OCI-LY7 (cell line): ENCODE results near the gene HUS1.

Source experiments
- EZH2phosphoT487 ChIP-seq: fragments of 200-600 bp; sonication (generic); IDR thresholded peaks from 2 replicates; pipeline ENCODE4 v1.6.1; 2018; ENCODE audit warnings: low read depth, borderline replicate concordance, mild to moderate bottlenecking, mixed run types, antibody characterized with exemption, low read length, moderate library complexity, mixed read lengths
- TF ChIP-seq, protein P1 (sequence below): fragments of 200-600 bp; sonication (generic); conservative IDR thresholded peaks from 2 replicates; pipeline ENCODE4 v1.5.1; 2014; ENCODE audit warnings: mild to moderate bottlenecking, antibody characterized with exemption, low read length, moderate library complexity, mixed read lengths

GRCh38 chr7:47932016-47932415 lies 47.4 kb downstream of the HUS1 start:
- TF ChIP-seq, protein P1, sequence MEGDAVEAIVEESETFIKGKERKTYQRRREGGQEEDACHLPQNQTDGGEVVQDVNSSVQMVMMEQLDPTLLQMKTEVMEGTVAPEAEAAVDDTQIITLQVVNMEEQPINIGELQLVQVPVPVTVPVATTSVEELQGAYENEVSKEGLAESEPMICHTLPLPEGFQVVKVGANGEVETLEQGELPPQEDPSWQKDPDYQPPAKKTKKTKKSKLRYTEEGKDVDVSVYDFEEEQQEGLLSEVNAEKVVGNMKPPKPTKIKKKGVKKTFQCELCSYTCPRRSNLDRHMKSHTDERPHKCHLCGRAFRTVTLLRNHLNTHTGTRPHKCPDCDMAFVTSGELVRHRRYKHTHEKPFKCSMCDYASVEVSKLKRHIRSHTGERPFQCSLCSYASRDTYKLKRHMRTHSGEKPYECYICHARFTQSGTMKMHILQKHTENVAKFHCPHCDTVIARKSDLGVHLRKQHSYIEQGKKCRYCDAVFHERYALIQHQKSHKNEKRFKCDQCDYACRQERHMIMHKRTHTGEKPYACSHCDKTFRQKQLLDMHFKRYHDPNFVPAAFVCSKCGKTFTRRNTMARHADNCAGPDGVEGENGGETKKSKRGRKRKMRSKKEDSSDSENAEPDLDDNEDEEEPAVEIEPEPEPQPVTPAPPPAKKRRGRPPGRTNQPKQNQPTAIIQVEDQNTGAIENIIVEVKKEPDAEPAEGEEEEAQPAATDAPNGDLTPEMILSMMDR, result no peak
- TF ChIP-seq EZH2phosphoT487, result no peak
